Measurements from ENCODE around the gene DONSON.

The DONSON gene

GRCh38 chr21:33541756-33542639 is 46.5 kb downstream of the DONSON start, which contains the start of gene GART:
Gene GART, minus strand, starts transcription at chr21:33542117. Its CDS starts 2,802 bp downstream, at chr21:33539315.
- peak; percentile 62 to 79 for DNase-seq (ENCODE audit: low read depth in 2 of 2)

GRCh38 chr21:33541105-33541711 is 47.3 kb downstream of the DONSON start:
- DNase-seq (ENCODE audit: low read depth in 2 of 2) = no peak

- DNase-seq (ENCODE audit: low read depth in 2 of 2) = no peak
Measured at GRCh38 chr21:33540711-33541104, 47.8 kb downstream of the DONSON start.

- DNase-seq (ENCODE audit: low read depth in 2 of 2) = no peak
Measured at GRCh38 chr21:33539616-33540015, 48.9 kb downstream of the DONSON start.

GRCh38 chr21:33537212-33537611 is 51.3 kb downstream of the DONSON start:
- DNase-seq (ENCODE audit: low read depth in 2 of 2) = no peak

GRCh38 chr21:33531007-33531406 is 57.5 kb downstream of the DONSON start:
- no peak for DNase-seq (ENCODE audit: low read depth in 2 of 2)
